GM23338 (cell line): ENCODE measurements around the gene SLX9. TPM values are rescaled to one million over a fixed set of nuclear protein-coding genes. Genes with fewer than 3 reads are reported as not detected.

Experiments used
- ATAC-seq: fragments of 200-7000 bp; cut with Tn5 transposase; 3 replicates; pipeline ENCODE4 v1.9.1; 2020
- DNase-seq: peaks from one replicate; pipeline ENCODE4 v3.0.0-alpha.2; 2015; ENCODE audit warnings: low spot score
- H2AFZ ChIP-seq: fragments of 200-600 bp; sonication (generic); 2 replicates; pipeline ENCODE4 v1.8.0; 2016; ENCODE audit warnings: antibody characterized with exemption, mild to moderate bottlenecking, moderate library complexity
- H3F3A ChIP-seq: fragments of 200-600 bp; sonication (generic); replicated peaks from 2 replicates; pipeline ENCODE4 v1.8.0; 2017; ENCODE audit warnings: antibody characterized with exemption, mixed run types, low read depth
- H3K27ac ChIP-seq: fragments of 200-600 bp; sonication (generic); 2 replicates; pipeline ENCODE4 v1.6.1; 2016; ENCODE audit warnings: low read depth
- H3K27me3 ChIP-seq: fragments of 200-600 bp; sonication (generic); 2 replicates; pipeline ENCODE4 v1.8.0; 2016; ENCODE audit warnings: mild to moderate bottlenecking, mixed run types, moderate library complexity; ENCODE audit not compliant: insufficient read depth
- H3K36me3 ChIP-seq: fragments of 200-600 bp; sonication (generic); 2 replicates; pipeline ENCODE4 v1.8.0; 2016; ENCODE audit warnings: mild to moderate bottlenecking; ENCODE audit not compliant: insufficient read depth
- H3K4me1 ChIP-seq: fragments of 200-600 bp; sonication (generic); 2 replicates; pipeline ENCODE4 v1.8.0; 2016; ENCODE audit warnings: mild to moderate bottlenecking, moderate library complexity; ENCODE audit not compliant: insufficient read depth
- H3K4me2 ChIP-seq: fragments of 200-600 bp; sonication (generic); 2 replicates; pipeline ENCODE4 v1.7.1; 2017; ENCODE audit warnings: mixed run types
- H3K4me3 ChIP-seq: fragments of 200-600 bp; sonication (generic); 2 replicates; pipeline ENCODE4 v1.6.1; 2016; ENCODE audit warnings: mixed run types
- H3K79me2 ChIP-seq: fragments of 200-600 bp; sonication (generic); replicated peaks from 2 replicates; pipeline ENCODE4 v1.8.0; 2017; ENCODE audit warnings: mild to moderate bottlenecking; ENCODE audit not compliant: insufficient read depth
- H3K9me2 ChIP-seq: fragments of 200-600 bp; sonication (generic); 2 replicates; pipeline ENCODE4 v1.8.0; 2017; ENCODE audit not compliant: insufficient read depth
- H4K20me1 ChIP-seq: fragments of 200-600 bp; sonication (generic); replicated peaks from 2 replicates; pipeline ENCODE4 v1.8.0; 2017; ENCODE audit warnings: mild to moderate bottlenecking; ENCODE audit not compliant: insufficient read depth
- H3K27ac Mint-ChIP-seq: 2 replicates; pipeline ENCODE4 v1.8.0; 2020; ENCODE audit warnings: inconsistent platforms, mild to moderate bottlenecking, moderate library complexity, mixed read lengths
- H3K27me3 Mint-ChIP-seq: 3 replicates; pipeline ENCODE4 v1.8.0; 2022; ENCODE audit warnings: low read depth, mild to moderate bottlenecking, moderate library complexity, mixed read lengths, inconsistent platforms; ENCODE audit not compliant: insufficient read depth, poor library complexity
- H3K36me3 Mint-ChIP-seq: 3 replicates; pipeline ENCODE4 v1.8.0; 2021; ENCODE audit warnings: low read depth, mild to moderate bottlenecking, inconsistent platforms, moderate library complexity, mixed read lengths
- H3K4me1 Mint-ChIP-seq: 3 replicates; pipeline ENCODE4 v1.8.0; 2020; ENCODE audit warnings: mild to moderate bottlenecking, inconsistent platforms, mixed read lengths
- H3K4me3 Mint-ChIP-seq: 3 replicates; pipeline ENCODE4 v1.8.0; 2021; ENCODE audit warnings: moderate library complexity, mild to moderate bottlenecking, inconsistent platforms, mixed read lengths
- H3K9me3 Mint-ChIP-seq: 3 replicates; pipeline ENCODE4 v1.8.0; 2020; ENCODE audit warnings: moderate library complexity, mild to moderate bottlenecking, inconsistent platforms, mixed read lengths
- CREB1 ChIP-seq: fragments of 250-450 bp; sonication (Bioruptor Pico); IDR thresholded peaks from 2 replicates; pipeline ENCODE4 v1.5.0; 2020; ENCODE audit warnings: low read depth, mild to moderate bottlenecking, moderate library complexity
- EZH2 ChIP-seq: fragments of 200-600 bp; sonication (generic); IDR thresholded peaks from one replicate; pipeline ENCODE4 v1.8.0; 2017; ENCODE audit warnings: antibody characterized with exemption, mild to moderate bottlenecking, low read depth; ENCODE audit not compliant: unreplicated experiment
- EZH2phosphoT487 ChIP-seq: fragments of 200-600 bp; sonication (generic); IDR thresholded peaks from one replicate; pipeline ENCODE4 v1.8.1; 2018; ENCODE audit warnings: antibody characterized with exemption; ENCODE audit not compliant: unreplicated experiment
- NANOG ChIP-seq: IDR thresholded peaks from 2 replicates; pipeline ENCODE4 v1.6.1; 2016; ENCODE audit warnings: antibody characterized with exemption, borderline replicate concordance
- POLR2AphosphoS5 ChIP-seq: IDR thresholded peaks from 2 replicates; pipeline ENCODE4 v1.6.1; 2016; ENCODE audit warnings: antibody characterized with exemption, low read depth
- STAT1 ChIP-seq: IDR thresholded peaks from one replicate; pipeline ENCODE4 v1.6.1; 2016; ENCODE audit warnings: antibody characterized with exemption; ENCODE audit not compliant: unreplicated experiment
- ZNF114 ChIP-seq: fragments of 250-450 bp; sonication (Bioruptor Pico); IDR thresholded peaks from 2 replicates; pipeline ENCODE4 v1.5.0; 2020; ENCODE audit warnings: mild to moderate bottlenecking, moderate library complexity
- ZNF331 ChIP-seq: fragments of 250-450 bp; sonication (Bioruptor Pico); IDR thresholded peaks from 2 replicates; pipeline ENCODE4 v1.5.0; 2020; ENCODE audit warnings: low read depth, mild to moderate bottlenecking, moderate library complexity
- polyA plus RNA-seq: library from polyadenylated mRNA; unstranded; fragments of >200 nt; fragmentation: Nextera tagmentation; extraction: Ambion mirVana; gene quantifications from 2 replicates; pipeline ENCODE4 v1.2.1, GENCODE V29; 2016
- total RNA-seq: library from RNA; depleted of rRNA; stranded (reverse); fragments of >200 nt; shearing (Covaris generic); gene quantifications from 2 replicates; pipeline ENCODE4 v1.2.3, GENCODE V29; 2014
- TF ChIP-seq, protein P1 (sequence below): IDR thresholded peaks from 2 replicates; pipeline ENCODE4 v1.6.1; 2016; ENCODE audit warnings: antibody characterized with exemption
- TF ChIP-seq, protein P2 (sequence below): IDR thresholded peaks from one replicate; pipeline ENCODE4 v1.6.1; 2018; ENCODE audit warnings: antibody characterized with exemption; ENCODE audit not compliant: unreplicated experiment
- TF ChIP-seq, protein P3 (sequence below): fragments of 250-450 bp; sonication (Bioruptor Pico); IDR thresholded peaks from 2 replicates; pipeline ENCODE4 v1.5.0; 2020; ENCODE audit warnings: mild to moderate bottlenecking, moderate library complexity
- TF ChIP-seq, protein P4 (sequence below), 2 experiments: fragments of 200-600 bp in 1 of 2; sonication (generic) in 1 of 2; conservative IDR thresholded peaks; 2 replicates each; pipeline versions ENCODE4 v1.5.1 to v1.6.1; 2016 to 2017; ENCODE audit warnings: antibody characterized with exemption in 2 of 2, low read depth in 2 of 2, mild to moderate bottlenecking in 2 of 2, moderate library complexity in 1 of 2

SLX9 gene
- total and polyA plus RNA-seq, 2 experiments from 2014 or later, result 41.5 to 46.9 TPM

DNA sequence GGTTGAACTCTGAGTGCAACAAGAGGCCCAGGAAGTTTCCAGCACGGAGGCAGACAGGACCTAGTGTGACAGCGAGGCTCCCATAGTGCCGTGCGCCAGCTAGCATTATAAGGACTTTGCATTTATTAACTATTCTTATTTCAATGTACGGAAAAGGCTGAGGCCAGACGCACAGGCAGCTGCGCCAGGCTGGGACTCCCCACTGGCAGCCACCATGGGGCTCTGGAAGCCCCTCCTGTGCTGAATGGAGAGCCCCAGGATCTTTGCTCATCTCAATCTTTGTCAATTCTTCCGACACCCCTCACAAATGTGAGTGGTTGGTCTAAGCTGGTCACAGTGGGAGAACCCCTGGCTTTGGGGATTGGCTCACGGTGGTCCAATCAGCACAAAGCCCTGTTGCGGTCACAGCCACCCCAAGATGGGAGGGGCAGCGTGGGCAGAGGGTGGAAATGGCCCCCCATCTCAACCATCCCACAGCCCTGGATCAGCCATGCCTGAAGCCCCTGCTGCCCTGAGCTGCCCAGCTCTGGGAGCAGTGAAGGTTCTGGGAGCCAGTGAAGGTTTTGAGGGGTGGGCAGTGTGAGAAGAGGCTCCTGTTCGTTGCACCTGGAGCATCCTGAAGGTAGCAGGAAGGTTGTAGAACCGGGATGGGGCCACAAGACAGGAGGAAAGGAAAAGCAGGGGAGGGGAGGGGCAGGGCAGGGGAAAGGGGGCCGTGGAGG, 75.1 kb downstream of the SLX9 start:
- Histone ChIP-seq H3K27ac (no peak overlapping the region), H3K36me3 (no peaks in the 10 kb centered on the region), H3K4me3 (no peak overlapping the region), H4K20me1 (no peaks in the 10 kb centered on the region; the same call in 1 of the 2 replicates), H3K4me1 (peaks cover 13% of the 10 kb centered on the region), H3K79me2 (no peaks in the 10 kb centered on the region), H2AFZ (no peak overlapping the region), H3K9me2 (no peaks in the 10 kb centered on the region), H3K4me2 (no peak overlapping the region), H3F3A (peaks cover 7% of the 10 kb centered on the region; the same call in 1 of the 2 replicates), H3K27me3 (peaks cover 20% of the 10 kb centered on the region)
- no peak overlapping the region for H3K4me3 Mint-ChIP-seq
- peaks cover 22% of the 10 kb centered on the region for H3K4me1 Mint-ChIP-seq
- DNase-seq, result no peak
- H3K27me3 Mint-ChIP-seq, result peaks cover 27% of the 10 kb centered on the region
- no peak for ATAC-seq
- H3K27ac Mint-ChIP-seq, result no peak overlapping the region
- no peaks in the 10 kb centered on the region for H3K36me3 Mint-ChIP-seq
- no peak for TF ChIP-seq STAT1
- TF ChIP-seq POLR2AphosphoS5, result no peak
- TF ChIP-seq ZNF114 (CRISPR knock-in tag), result no peak
- TF ChIP-seq EZH2phosphoT487, result no peak
- TF ChIP-seq, protein P1, sequence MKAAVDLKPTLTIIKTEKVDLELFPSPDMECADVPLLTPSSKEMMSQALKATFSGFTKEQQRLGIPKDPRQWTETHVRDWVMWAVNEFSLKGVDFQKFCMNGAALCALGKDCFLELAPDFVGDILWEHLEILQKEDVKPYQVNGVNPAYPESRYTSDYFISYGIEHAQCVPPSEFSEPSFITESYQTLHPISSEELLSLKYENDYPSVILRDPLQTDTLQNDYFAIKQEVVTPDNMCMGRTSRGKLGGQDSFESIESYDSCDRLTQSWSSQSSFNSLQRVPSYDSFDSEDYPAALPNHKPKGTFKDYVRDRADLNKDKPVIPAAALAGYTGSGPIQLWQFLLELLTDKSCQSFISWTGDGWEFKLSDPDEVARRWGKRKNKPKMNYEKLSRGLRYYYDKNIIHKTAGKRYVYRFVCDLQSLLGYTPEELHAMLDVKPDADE, result no peak
- no peak for TF ChIP-seq CREB1 (CRISPR knock-in tag)
- TF ChIP-seq, protein P2, sequence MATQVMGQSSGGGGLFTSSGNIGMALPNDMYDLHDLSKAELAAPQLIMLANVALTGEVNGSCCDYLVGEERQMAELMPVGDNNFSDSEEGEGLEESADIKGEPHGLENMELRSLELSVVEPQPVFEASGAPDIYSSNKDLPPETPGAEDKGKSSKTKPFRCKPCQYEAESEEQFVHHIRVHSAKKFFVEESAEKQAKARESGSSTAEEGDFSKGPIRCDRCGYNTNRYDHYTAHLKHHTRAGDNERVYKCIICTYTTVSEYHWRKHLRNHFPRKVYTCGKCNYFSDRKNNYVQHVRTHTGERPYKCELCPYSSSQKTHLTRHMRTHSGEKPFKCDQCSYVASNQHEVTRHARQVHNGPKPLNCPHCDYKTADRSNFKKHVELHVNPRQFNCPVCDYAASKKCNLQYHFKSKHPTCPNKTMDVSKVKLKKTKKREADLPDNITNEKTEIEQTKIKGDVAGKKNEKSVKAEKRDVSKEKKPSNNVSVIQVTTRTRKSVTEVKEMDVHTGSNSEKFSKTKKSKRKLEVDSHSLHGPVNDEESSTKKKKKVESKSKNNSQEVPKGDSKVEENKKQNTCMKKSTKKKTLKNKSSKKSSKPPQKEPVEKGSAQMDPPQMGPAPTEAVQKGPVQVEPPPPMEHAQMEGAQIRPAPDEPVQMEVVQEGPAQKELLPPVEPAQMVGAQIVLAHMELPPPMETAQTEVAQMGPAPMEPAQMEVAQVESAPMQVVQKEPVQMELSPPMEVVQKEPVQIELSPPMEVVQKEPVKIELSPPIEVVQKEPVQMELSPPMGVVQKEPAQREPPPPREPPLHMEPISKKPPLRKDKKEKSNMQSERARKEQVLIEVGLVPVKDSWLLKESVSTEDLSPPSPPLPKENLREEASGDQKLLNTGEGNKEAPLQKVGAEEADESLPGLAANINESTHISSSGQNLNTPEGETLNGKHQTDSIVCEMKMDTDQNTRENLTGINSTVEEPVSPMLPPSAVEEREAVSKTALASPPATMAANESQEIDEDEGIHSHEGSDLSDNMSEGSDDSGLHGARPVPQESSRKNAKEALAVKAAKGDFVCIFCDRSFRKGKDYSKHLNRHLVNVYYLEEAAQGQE, result no peak
- TF ChIP-seq ZNF331 (CRISPR knock-in tag), result no peak
- TF ChIP-seq, protein P3, sequence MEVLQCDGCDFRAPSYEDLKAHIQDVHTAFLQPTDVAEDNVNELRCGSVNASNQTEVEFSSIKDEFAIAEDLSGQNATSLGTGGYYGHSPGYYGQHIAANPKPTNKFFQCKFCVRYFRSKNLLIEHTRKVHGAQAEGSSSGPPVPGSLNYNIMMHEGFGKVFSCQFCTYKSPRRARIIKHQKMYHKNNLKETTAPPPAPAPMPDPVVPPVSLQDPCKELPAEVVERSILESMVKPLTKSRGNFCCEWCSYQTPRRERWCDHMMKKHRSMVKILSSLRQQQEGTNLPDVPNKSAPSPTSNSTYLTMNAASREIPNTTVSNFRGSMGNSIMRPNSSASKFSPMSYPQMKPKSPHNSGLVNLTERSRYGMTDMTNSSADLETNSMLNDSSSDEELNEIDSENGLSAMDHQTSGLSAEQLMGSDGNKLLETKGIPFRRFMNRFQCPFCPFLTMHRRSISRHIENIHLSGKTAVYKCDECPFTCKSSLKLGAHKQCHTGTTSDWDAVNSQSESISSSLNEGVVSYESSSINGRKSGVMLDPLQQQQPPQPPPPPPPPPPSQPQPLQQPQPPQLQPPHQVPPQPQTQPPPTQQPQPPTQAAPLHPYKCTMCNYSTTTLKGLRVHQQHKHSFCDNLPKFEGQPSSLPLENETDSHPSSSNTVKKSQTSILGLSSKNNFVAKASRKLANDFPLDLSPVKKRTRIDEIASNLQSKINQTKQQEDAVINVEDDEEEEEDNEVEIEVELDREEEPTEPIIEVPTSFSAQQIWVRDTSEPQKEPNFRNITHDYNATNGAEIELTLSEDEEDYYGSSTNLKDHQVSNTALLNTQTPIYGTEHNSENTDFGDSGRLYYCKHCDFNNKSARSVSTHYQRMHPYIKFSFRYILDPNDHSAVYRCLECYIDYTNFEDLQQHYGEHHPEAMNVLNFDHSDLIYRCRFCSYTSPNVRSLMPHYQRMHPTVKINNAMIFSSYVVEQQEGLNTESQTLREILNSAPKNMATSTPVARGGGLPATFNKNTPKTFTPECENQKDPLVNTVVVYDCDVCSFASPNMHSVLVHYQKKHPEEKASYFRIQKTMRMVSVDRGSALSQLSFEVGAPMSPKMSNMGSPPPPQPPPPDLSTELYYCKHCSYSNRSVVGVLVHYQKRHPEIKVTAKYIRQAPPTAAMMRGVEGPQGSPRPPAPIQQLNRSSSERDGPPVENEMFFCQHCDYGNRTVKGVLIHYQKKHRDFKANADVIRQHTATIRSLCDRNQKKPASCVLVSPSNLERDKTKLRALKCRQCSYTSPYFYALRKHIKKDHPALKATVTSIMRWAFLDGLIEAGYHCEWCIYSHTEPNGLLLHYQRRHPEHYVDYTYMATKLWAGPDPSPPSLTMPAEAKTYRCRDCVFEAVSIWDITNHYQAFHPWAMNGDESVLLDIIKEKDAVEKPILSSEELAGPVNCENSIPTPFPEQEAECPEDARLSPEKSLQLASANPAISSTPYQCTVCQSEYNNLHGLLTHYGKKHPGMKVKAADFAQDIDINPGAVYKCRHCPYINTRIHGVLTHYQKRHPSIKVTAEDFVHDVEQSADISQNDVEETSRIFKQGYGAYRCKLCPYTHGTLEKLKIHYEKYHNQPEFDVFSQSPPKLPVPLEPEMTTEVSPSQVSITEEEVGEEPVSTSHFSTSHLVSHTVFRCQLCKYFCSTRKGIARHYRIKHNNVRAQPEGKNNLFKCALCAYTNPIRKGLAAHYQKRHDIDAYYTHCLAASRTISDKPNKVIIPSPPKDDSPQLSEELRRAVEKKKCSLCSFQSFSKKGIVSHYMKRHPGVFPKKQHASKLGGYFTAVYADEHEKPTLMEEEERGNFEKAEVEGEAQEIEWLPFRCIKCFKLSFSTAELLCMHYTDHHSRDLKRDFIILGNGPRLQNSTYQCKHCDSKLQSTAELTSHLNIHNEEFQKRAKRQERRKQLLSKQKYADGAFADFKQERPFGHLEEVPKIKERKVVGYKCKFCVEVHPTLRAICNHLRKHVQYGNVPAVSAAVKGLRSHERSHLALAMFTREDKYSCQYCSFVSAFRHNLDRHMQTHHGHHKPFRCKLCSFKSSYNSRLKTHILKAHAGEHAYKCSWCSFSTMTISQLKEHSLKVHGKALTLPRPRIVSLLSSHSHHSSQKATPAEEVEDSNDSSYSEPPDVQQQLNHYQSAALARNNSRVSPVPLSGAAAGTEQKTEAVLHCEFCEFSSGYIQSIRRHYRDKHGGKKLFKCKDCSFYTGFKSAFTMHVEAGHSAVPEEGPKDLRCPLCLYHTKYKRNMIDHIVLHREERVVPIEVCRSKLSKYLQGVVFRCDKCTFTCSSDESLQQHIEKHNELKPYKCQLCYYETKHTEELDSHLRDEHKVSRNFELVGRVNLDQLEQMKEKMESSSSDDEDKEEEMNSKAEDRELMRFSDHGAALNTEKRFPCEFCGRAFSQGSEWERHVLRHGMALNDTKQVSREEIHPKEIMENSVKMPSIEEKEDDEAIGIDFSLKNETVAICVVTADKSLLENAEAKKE, result no peak
- TF ChIP-seq, protein P4, sequence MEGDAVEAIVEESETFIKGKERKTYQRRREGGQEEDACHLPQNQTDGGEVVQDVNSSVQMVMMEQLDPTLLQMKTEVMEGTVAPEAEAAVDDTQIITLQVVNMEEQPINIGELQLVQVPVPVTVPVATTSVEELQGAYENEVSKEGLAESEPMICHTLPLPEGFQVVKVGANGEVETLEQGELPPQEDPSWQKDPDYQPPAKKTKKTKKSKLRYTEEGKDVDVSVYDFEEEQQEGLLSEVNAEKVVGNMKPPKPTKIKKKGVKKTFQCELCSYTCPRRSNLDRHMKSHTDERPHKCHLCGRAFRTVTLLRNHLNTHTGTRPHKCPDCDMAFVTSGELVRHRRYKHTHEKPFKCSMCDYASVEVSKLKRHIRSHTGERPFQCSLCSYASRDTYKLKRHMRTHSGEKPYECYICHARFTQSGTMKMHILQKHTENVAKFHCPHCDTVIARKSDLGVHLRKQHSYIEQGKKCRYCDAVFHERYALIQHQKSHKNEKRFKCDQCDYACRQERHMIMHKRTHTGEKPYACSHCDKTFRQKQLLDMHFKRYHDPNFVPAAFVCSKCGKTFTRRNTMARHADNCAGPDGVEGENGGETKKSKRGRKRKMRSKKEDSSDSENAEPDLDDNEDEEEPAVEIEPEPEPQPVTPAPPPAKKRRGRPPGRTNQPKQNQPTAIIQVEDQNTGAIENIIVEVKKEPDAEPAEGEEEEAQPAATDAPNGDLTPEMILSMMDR (conservative IDR thresholded peaks at IDR 0.05; ENCODE audit: low read depth in 2 of 2), result no peak
- TF ChIP-seq NANOG, result no peak
- no peak for TF ChIP-seq EZH2
- no peaks in the 10 kb centered on the region for H3K9me3 Mint-ChIP-seq
